ENCODE results near the gene SUCLG2.

Gene SUCLG2

GRCh38 chr3:67382536-67382935 is 271.9 kb downstream of the SUCLG2 start:
- no peak for TF ChIP-seq EZH2phosphoT487 (IDR thresholded peaks at IDR 0.05; ENCODE audit: borderline replicate concordance, low read length)
- no peak for TF ChIP-seq CTCF (IDR thresholded peaks at IDR 0.05; ENCODE audit: low read depth, low read length, poor library complexity, severe bottlenecking)
- H3K79me2 ChIP-seq (ENCODE audit: control insufficient read depth, low read length) = no peaks in the 10 kb centered on the region

GRCh38 chr3:67381667-67382272 is 272.6 kb downstream of the SUCLG2 start:
- Histone ChIP-seq H3F3A (ENCODE audit: control insufficient read depth, insufficient read depth) (no peaks in the 10 kb centered on the region), H3K4me1 (ENCODE audit: control insufficient read depth, low read length) (peaks cover 23% of the 10 kb centered on the region), H3K9me3 (ENCODE audit: control insufficient read depth, insufficient read depth, low read length) (no peaks in the 10 kb centered on the region), H3K4me2 (ENCODE audit: low read length) (no peak overlapping the region), H3K27ac (ENCODE audit: low read depth, low read length) (no peak overlapping the region), H3K9me2 (replicated peaks; ENCODE audit: control insufficient read depth, low read length) (no peaks in the 10 kb centered on the region), H3K79me2 (ENCODE audit: control insufficient read depth, low read length) (no peaks in the 10 kb centered on the region), H3K4me3 (ENCODE audit: low read length) (no peak overlapping the region), H3K36me3 (ENCODE audit: control insufficient read depth, low read length) (peaks cover 3% of the 10 kb centered on the region; the same call in 1 of the 2 replicates), H3K27me3 (ENCODE audit: control insufficient read depth, low read length) (no peaks in the 10 kb centered on the region), H4K20me1 (ENCODE audit: control insufficient read depth, insufficient read depth, low read depth, low read length) (no peaks in the 10 kb centered on the region)
- TF ChIP-seq EZH2phosphoT487 (IDR thresholded peaks at IDR 0.05; ENCODE audit: borderline replicate concordance, low read length) = no peak
- TF ChIP-seq CTCF (IDR thresholded peaks at IDR 0.05; ENCODE audit: low read depth, low read length, poor library complexity, severe bottlenecking) = peak; percentile 63

More at GRCh38 chr3:67382536-67382935, 271.9 kb downstream of the SUCLG2 start:
- Histone ChIP-seq H3K9me2 (replicated peaks; ENCODE audit: control insufficient read depth, low read length) (no peaks in the 10 kb centered on the region), H3K4me1 (ENCODE audit: control insufficient read depth, low read length) (peaks cover 23% of the 10 kb centered on the region), H3K4me2 (ENCODE audit: low read length) (no peak overlapping the region), H3K9me3 (ENCODE audit: control insufficient read depth, insufficient read depth, low read length) (no peaks in the 10 kb centered on the region), H3K27me3 (ENCODE audit: control insufficient read depth, low read length) (no peaks in the 10 kb centered on the region), H3K36me3 (ENCODE audit: control insufficient read depth, low read length) (peaks cover 5% of the 10 kb centered on the region; the same call in 1 of the 2 replicates), H3K27ac (ENCODE audit: low read depth, low read length) (no peak overlapping the region), H3K4me3 (ENCODE audit: low read length) (no peak overlapping the region), H3F3A (ENCODE audit: control insufficient read depth, insufficient read depth) (no peaks in the 10 kb centered on the region), H4K20me1 (ENCODE audit: control insufficient read depth, insufficient read depth, low read depth, low read length) (no peaks in the 10 kb centered on the region)

- no peaks in the 10 kb centered on the region for H4K20me1 ChIP-seq (ENCODE audit: control insufficient read depth, insufficient read depth, low read depth, low read length)
- no peaks in the 10 kb centered on the region for H3K9me2 ChIP-seq (replicated peaks; ENCODE audit: control insufficient read depth, low read length)
- H3K4me1 ChIP-seq (ENCODE audit: control insufficient read depth, low read length) = peaks cover 23% of the 10 kb centered on the region
- no peaks in the 10 kb centered on the region for H3K9me3 ChIP-seq (ENCODE audit: control insufficient read depth, insufficient read depth, low read length)
- no peak overlapping the region for H3K4me2 ChIP-seq (ENCODE audit: low read length)
- H3K4me3 ChIP-seq (ENCODE audit: low read length) = no peak overlapping the region
- no peaks in the 10 kb centered on the region for H3F3A ChIP-seq (ENCODE audit: control insufficient read depth, insufficient read depth)
- H3K36me3 ChIP-seq (ENCODE audit: control insufficient read depth, low read length) = no peaks in the 10 kb centered on the region; the same call in 1 of the 2 replicates
- TF ChIP-seq CTCF (IDR thresholded peaks at IDR 0.05; ENCODE audit: low read depth, low read length, poor library complexity, severe bottlenecking) (no peak), EZH2phosphoT487 (IDR thresholded peaks at IDR 0.05; ENCODE audit: borderline replicate concordance, low read length) (no peak)
- H3K27ac ChIP-seq (ENCODE audit: low read depth, low read length) = no peak overlapping the region
- no peaks in the 10 kb centered on the region for H3K79me2 ChIP-seq (ENCODE audit: control insufficient read depth, low read length)
- H3K27me3 ChIP-seq (ENCODE audit: control insufficient read depth, low read length) = no peaks in the 10 kb centered on the region
Measured at GRCh38 chr3:67380118-67380517, 274.3 kb downstream of the SUCLG2 start.

Data from DOHH2 (cell line).